A673 (cell line): ENCODE measurements around the gene IBSP.

Experiments used
- CTCF ChIP-seq: fragments of 300-800, 200-600 bp; sonication (generic); conservative IDR thresholded peaks from 2 replicates; pipeline ENCODE4 v1.5.1; 2017; ENCODE audit warnings: low read depth, mild to moderate bottlenecking, antibody characterized with exemption, low read length, moderate library complexity, mixed read lengths
- EZH2 ChIP-seq: fragments of 200-600 bp; sonication (generic); IDR thresholded peaks from 2 replicates; pipeline ENCODE4 v1.6.1; 2017; ENCODE audit warnings: borderline replicate concordance, low read depth, mild to moderate bottlenecking, mixed read lengths, antibody characterized with exemption, low read length; ENCODE audit not compliant: poor library complexity, severe bottlenecking

- TF ChIP-seq CTCF: no peak
- no peak for TF ChIP-seq EZH2
These were observed 35.0 kb downstream of the IBSP start for GRCh38 chr4:87834401-87834800.
